H1 (cell line): ENCODE data around the gene CUL2. TPM values are rescaled to one million over a fixed set of nuclear protein-coding genes. Genes with fewer than 3 reads are reported as not detected.

Experiments used
- CTCF ChIA-PET: fragments of 300-600 bp; sonication (Branson Sonifier 250); formaldehyde crosslinking; loops from one replicate; lab custom pipeline; 2021; ENCODE audit not compliant: partially characterized antibody; lab: Charles Lee
- POLR2A ChIA-PET: fragments of 300-600 bp; sonication (Branson Sonifier 250); formaldehyde crosslinking; loops from one replicate; lab custom pipeline; 2021; ENCODE audit warnings: inconsistent platforms; ENCODE audit not compliant: partially characterized antibody; lab: Charles Lee
- DNase-seq, 2 experiments: peaks; one replicate each; pipeline versions ENCODE4 v3.0.0 to v3.0.0-alpha.2; 2010 to 2022; ENCODE audit warnings: low spot score in 2 of 2, low read depth in 1 of 2, mixed read lengths in 1 of 2
- FAIRE-seq: peaks from 2 replicates; lab custom pipeline; 2011; peaks lifted over from hg19 to GRCh38; lab: Jason Lieb, UNC
- H2AFZ ChIP-seq: 2 replicates; pipeline ENCODE4 v1.8.1; 2012; ENCODE audit warnings: low read length, inconsistent platforms
- H2AK5ac ChIP-seq: 2 replicates; pipeline ENCODE4 v1.6.1; 2013; ENCODE audit warnings: low read depth, low read length
- H2BK120ac ChIP-seq: replicated peaks from 2 replicates; pipeline ENCODE3; 2013; ENCODE audit warnings: low read depth, low read length, inconsistent platforms
- H2BK12ac ChIP-seq: 2 replicates; pipeline ENCODE4 v1.6.1; 2013; ENCODE audit warnings: low read depth, low read length
- H2BK15ac ChIP-seq: 2 replicates; pipeline ENCODE4 v1.6.1; 2013; ENCODE audit warnings: low read length
- H2BK20ac ChIP-seq: 2 replicates; pipeline ENCODE4 v1.6.1; 2013; ENCODE audit warnings: low read length
- H2BK5ac ChIP-seq: 2 replicates; pipeline ENCODE4 v1.6.1; 2013; ENCODE audit warnings: low read depth, low read length
- H3K14ac ChIP-seq: 2 replicates; pipeline ENCODE4 v1.6.1; 2013; ENCODE audit warnings: inconsistent platforms; ENCODE audit not compliant: insufficient read length
- H3K18ac ChIP-seq: 2 replicates; pipeline ENCODE4 v1.6.1; 2013; ENCODE audit warnings: low read length; ENCODE audit errors: extremely low read depth
- H3K23ac ChIP-seq: 2 replicates; pipeline ENCODE4 v1.6.1; 2013; ENCODE audit warnings: inconsistent platforms; ENCODE audit not compliant: insufficient read length
- H3K23me2 ChIP-seq: 2 replicates; pipeline ENCODE4 v1.6.1; 2013; ENCODE audit warnings: low read depth, low read length
- H3K27ac ChIP-seq: 2 replicates; pipeline ENCODE4 v1.6.1; 2011; ENCODE audit warnings: low read depth, low read length, inconsistent platforms
- H3K27me3 ChIP-seq, 4 experiments: replicated peaks in 1 of 4; 1 replicate in 1 of 4; 2 replicates in 3 of 4; pipeline versions ENCODE4 v1.6.1 to v1.8.1; 2011 to 2013; ENCODE audit warnings: low read length in 3 of 4, mild to moderate bottlenecking in 3 of 4, inconsistent platforms in 2 of 4, mixed read lengths in 2 of 4, moderate library complexity in 1 of 4; ENCODE audit not compliant: control insufficient read depth in 3 of 4, insufficient read depth in 3 of 4; ENCODE audit errors: extremely low read depth in 1 of 4
- H3K36me3 ChIP-seq, 4 experiments: 2 replicates each; pipeline versions ENCODE4 v1.6.1 to v1.8.1; 2011 to 2013; ENCODE audit warnings: mild to moderate bottlenecking in 4 of 4, low read length in 3 of 4, moderate library complexity in 2 of 4, control low read depth in 1 of 4, inconsistent platforms in 1 of 4; ENCODE audit not compliant: insufficient read depth in 4 of 4, control insufficient read depth in 2 of 4
- H3K4ac ChIP-seq: replicated peaks from 2 replicates; pipeline ENCODE3; 2013; ENCODE audit warnings: low read length, low read depth, mixed read lengths, inconsistent platforms; ENCODE audit not compliant: insufficient read length
- H3K4me1 ChIP-seq, 4 experiments: replicated peaks in 1 of 4; 1 replicate in 1 of 4; 2 replicates in 3 of 4; pipeline versions ENCODE4 v1.6.1 to v1.8.1; 2011 to 2013; ENCODE audit warnings: low read length in 3 of 4, inconsistent platforms in 2 of 4, mixed read lengths in 1 of 4; ENCODE audit not compliant: insufficient read depth in 4 of 4, control insufficient read depth in 3 of 4
- H3K4me2 ChIP-seq, 2 experiments: 2 replicates each; pipeline versions ENCODE4 v1.6.1 to v1.8.1; 2011 to 2013; ENCODE audit warnings: low read depth in 2 of 2, low read length in 2 of 2, control low read depth in 1 of 2, inconsistent platforms in 1 of 2, mild to moderate bottlenecking in 1 of 2; ENCODE audit not compliant: insufficient read depth in 1 of 2
- H3K4me3 ChIP-seq, 4 experiments: fragments of 200-600, 300-600 bp in 1 of 4; sonication (generic), shearing (Covaris generic), sonication (Bioruptor Twin) in 1 of 4; 2 replicates each; pipeline versions ENCODE4 v1.5.1 to v1.8.1; 2011 to 2016; ENCODE audit warnings: low read length in 4 of 4, low read depth in 3 of 4, control low read depth in 2 of 4, inconsistent platforms in 2 of 4, mild to moderate bottlenecking in 2 of 4, mixed read lengths in 1 of 4, moderate library complexity in 1 of 4; ENCODE audit not compliant: insufficient read depth in 2 of 4; ENCODE audit errors: extremely low read depth in 1 of 4
- H3K56ac ChIP-seq: replicated peaks from 2 replicates; pipeline ENCODE3; 2013; ENCODE audit warnings: low read depth, mild to moderate bottlenecking, mixed read lengths, low read length, inconsistent platforms; ENCODE audit not compliant: insufficient read length
- H3K79me1 ChIP-seq: 2 replicates; pipeline ENCODE4 v1.6.1; 2013; ENCODE audit warnings: low read depth, low read length, control low read depth
- H3K79me2 ChIP-seq, 2 experiments: 2 replicates each; pipeline versions ENCODE4 v1.6.1 to v1.8.1; 2012 to 2013; ENCODE audit warnings: low read length in 2 of 2, mild to moderate bottlenecking in 2 of 2, inconsistent platforms in 1 of 2; ENCODE audit not compliant: insufficient read depth in 2 of 2, control insufficient read depth in 1 of 2
- H3K9ac ChIP-seq, 4 experiments: replicated peaks in 1 of 4; 1 replicate in 1 of 4; 2 replicates in 3 of 4; pipeline versions ENCODE4 v1.6.1 to v1.8.1; 2011 to 2013; ENCODE audit warnings: low read depth in 3 of 4, low read length in 3 of 4, control low read depth in 2 of 4, mild to moderate bottlenecking in 2 of 4, moderate library complexity in 2 of 4, inconsistent platforms in 1 of 4; ENCODE audit errors: extremely low read depth in 1 of 4
- H3K9me3 ChIP-seq, 2 experiments: 2 replicates each; pipeline versions ENCODE4 v1.6.1 to v1.8.1; 2012 to 2013; ENCODE audit warnings: mild to moderate bottlenecking in 2 of 2, moderate library complexity in 2 of 2, control low read depth in 1 of 2, inconsistent platforms in 1 of 2, low read depth in 1 of 2, low read length in 1 of 2, mixed read lengths in 1 of 2; ENCODE audit not compliant: insufficient read depth in 2 of 2
- H4K20me1 ChIP-seq, 2 experiments: replicated peaks in 1 of 2; 2 replicates each; pipeline versions ENCODE3 to v1.8.1; 2011 to 2013; ENCODE audit warnings: inconsistent platforms in 2 of 2, low read length in 2 of 2, mild to moderate bottlenecking in 1 of 2; ENCODE audit not compliant: insufficient read depth in 2 of 2, control insufficient read depth in 1 of 2
- H4K5ac ChIP-seq: 2 replicates; pipeline ENCODE4 v1.6.1; 2013; ENCODE audit warnings: low read length, low read depth, mixed read lengths, inconsistent platforms; ENCODE audit not compliant: insufficient read length
- H4K8ac ChIP-seq: 2 replicates; pipeline ENCODE4 v1.8.0; 2013; ENCODE audit warnings: mild to moderate bottlenecking, moderate library complexity, low read length, inconsistent platforms; ENCODE audit not compliant: insufficient read depth; ENCODE audit errors: extremely low read depth
- H4K91ac ChIP-seq: replicated peaks from 2 replicates; pipeline ENCODE3; 2013; ENCODE audit warnings: low read length, mixed read lengths, inconsistent platforms; ENCODE audit not compliant: insufficient read length
- ASH2L ChIP-seq: fragments of 200-600, 300-600 bp; sonication (generic); IDR thresholded peaks from one replicate; pipeline ENCODE4 v1.7.1; 2017; ENCODE audit warnings: low read length
- CREB1 ChIP-seq: IDR thresholded peaks from 2 replicates; pipeline ENCODE4 v1.6.1; 2012; ENCODE audit warnings: inconsistent platforms
- HDAC6 ChIP-seq: IDR thresholded peaks from one replicate; pipeline ENCODE4 v1.7.1; 2012; ENCODE audit warnings: low read depth, mild to moderate bottlenecking, inconsistent platforms, low read length, moderate library complexity
- KDM1A ChIP-seq: fragments of 200-600, 300-600 bp; sonication (generic); IDR thresholded peaks from 2 replicates; pipeline ENCODE4 v1.7.1; 2016; ENCODE audit warnings: mild to moderate bottlenecking, low read length, borderline replicate concordance
- MAFK ChIP-seq: IDR thresholded peaks from 2 replicates; pipeline ENCODE4 v1.6.1; 2012; ENCODE audit warnings: low read depth, mild to moderate bottlenecking, improper control_type of control experiment, low read length
- NRF1 ChIP-seq: IDR thresholded peaks from 2 replicates; pipeline ENCODE4 v1.6.1; 2011; ENCODE audit warnings: mild to moderate bottlenecking, low read depth, low read length, improper control_type of control experiment
- SIRT6 ChIP-seq: IDR thresholded peaks from one replicate; pipeline ENCODE4 v1.7.1; 2012; ENCODE audit warnings: low read length, inconsistent platforms
- SP1 ChIP-seq: IDR thresholded peaks from 2 replicates; pipeline ENCODE4 v1.6.1; 2011; ENCODE audit warnings: low read depth, low read length
- SP2 ChIP-seq: IDR thresholded peaks from 2 replicates; pipeline ENCODE4 v1.6.1; 2012; ENCODE audit warnings: mild to moderate bottlenecking, low read length, inconsistent platforms
- TCF12 ChIP-seq: IDR thresholded peaks from 2 replicates; pipeline ENCODE4 v1.6.1; 2011; ENCODE audit warnings: low read depth, mild to moderate bottlenecking, low read length
- YY1 ChIP-seq: IDR thresholded peaks from 2 replicates; pipeline ENCODE4 v1.6.1; 2011; ENCODE audit warnings: low read depth, mild to moderate bottlenecking, low read length
- WGBS, 2 experiments: shearing (Covaris generic) in 1 of 2; methylation state at CpG; one replicate each; pipeline versions ENCODE4 v1.1.6 to v1.1.7; 2013 to 2015; ENCODE audit warnings: low lambda C conversion rate in 2 of 2, mixed read lengths in 2 of 2, inconsistent platforms in 1 of 2, low coverage in 1 of 2, missing lambda C conversion rate in 1 of 2; ENCODE audit not compliant: insufficient replicate concordance in 2 of 2, insufficient coverage in 1 of 2, insufficient read length in 1 of 2; ENCODE audit errors: extremely low coverage in 1 of 2, missing lambda C conversion rate in 1 of 2; 5-methylcytosine and 5-hydroxymethylcytosine counted together
- polyA plus RNA-seq, 7 experiments: library from polyadenylated mRNA; depleted of rRNA in 3 of 7; stranded (reverse) in 5 of 7; unstranded in 2 of 7; fragments of >200 nt in 5 of 7; fragments of 200-250 nt in 2 of 7; gene quantifications; 1 replicate in 5 of 7; 2 replicates in 1 of 7; 4 replicates in 1 of 7; pipeline versions ENCODE4 v1.2.1 to v1.2.3, GENCODE V29; 2011 to 2013; ENCODE audit warnings: missing spikeins in 2 of 7, mixed read lengths in 2 of 7
- total RNA-seq: library from RNA; stranded (reverse); fragmentation: NEBNext Ultra II Directional; extraction: Animal tissue kit (Norgen Biotek cat#: 25700); gene quantifications from 2 replicates; pipeline ENCODE4 v1.2.1, GENCODE V29; 2021
- TF ChIP-seq, protein P1 (sequence below): IDR thresholded peaks from 2 replicates; pipeline ENCODE4 v1.6.1; 2012; ENCODE audit warnings: low read length, inconsistent platforms

CUL2 gene
- total and polyA plus RNA-seq, 2 of the 8 experiments (the other 6 are each of a cell fraction or from before 2014, with no cell fraction given), result 10.2 to 43.1 TPM

DNA sequence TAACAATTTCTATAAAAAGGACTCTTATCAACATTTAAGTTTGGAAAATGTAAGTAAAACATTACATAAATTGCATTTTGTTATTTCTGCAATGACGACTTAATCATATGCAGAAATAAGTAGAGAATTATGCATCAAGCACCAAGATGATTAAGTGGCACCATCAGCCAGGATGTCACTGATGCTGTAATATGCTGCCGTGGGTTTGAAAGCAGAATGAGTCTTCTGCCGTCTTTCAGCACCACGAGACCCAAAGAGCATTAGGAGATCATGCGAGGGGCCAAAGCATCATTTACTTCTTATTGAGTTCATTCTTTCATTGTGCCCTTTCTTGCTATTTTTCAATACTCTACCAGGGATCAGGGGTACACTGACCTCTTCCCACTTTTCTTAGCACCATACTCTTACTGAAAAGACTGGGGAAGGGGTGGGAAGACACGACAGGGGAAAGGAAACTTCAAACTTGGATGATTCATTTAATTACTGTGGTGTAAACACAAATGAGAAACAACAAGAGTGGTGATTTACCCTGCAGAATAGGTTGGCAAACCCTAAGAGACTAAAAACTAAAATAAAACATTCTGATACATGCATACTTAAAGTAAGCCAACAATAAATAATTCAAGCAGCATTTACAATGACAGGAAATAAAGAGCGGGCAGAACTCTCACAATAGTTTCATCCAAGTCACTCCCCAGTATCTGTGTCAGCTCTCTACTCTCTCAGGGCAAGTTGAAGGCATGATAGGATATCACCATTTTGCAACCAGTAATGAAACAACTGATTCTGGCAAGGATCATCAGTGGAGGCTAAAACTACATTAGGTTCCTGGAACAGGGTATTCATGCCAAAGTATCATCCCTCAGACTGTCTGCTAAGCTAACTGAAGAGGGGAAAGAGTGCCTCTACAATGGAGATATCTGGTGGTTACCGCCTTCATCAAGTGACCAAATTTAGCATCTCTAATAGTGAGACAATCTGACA lies 70.8 kb downstream of the CUL2 start:
- H4K20me1 ChIP-seq, result no peaks in the 10 kb centered on the region
- H3K14ac ChIP-seq, result no peak overlapping the region
- H2AK5ac ChIP-seq, result no peak overlapping the region
- H3K23me2 ChIP-seq, result no peaks in the 10 kb centered on the region
- no peaks in the 10 kb centered on the region for H3K79me1 ChIP-seq
- H2AFZ ChIP-seq, result no peak overlapping the region
- ChIA-PET CTCF (no interaction called here), POLR2A (no interaction called here)
- H3K9me3 ChIP-seq, result no peaks in the 10 kb centered on the region
- H3K9ac ChIP-seq, result no peak overlapping the region
- H3K36me3 ChIP-seq, result peaks cover 0 to 1% (median 0%) of the 10 kb centered on the region in 4 experiments; a peak in 2 of 8 replicates
- no peak overlapping the region for H4K5ac ChIP-seq
- no peak overlapping the region for H2BK5ac ChIP-seq
- no peak overlapping the region for H3K4me3 ChIP-seq
- H3K4ac ChIP-seq, result no peak overlapping the region
- H3K18ac ChIP-seq, result no peak overlapping the region
- H2BK15ac ChIP-seq, result no peak overlapping the region
- no peaks in the 10 kb centered on the region for H3K27me3 ChIP-seq
- H3K79me2 ChIP-seq, result no peaks in the 10 kb centered on the region
- 91% methylated on average over 8 of the region's 8 CpGs; no CpG with 5 or more reads in 1 of the 2 experiments for WGBS, 2 experiments
- no peak for FAIRE-seq
- H4K8ac ChIP-seq, result no peak overlapping the region
- H3K4me2 ChIP-seq, result no peak overlapping the region
- no peak overlapping the region for H2BK12ac ChIP-seq
- H4K91ac ChIP-seq, result no peak overlapping the region
- no peak overlapping the region for H3K23ac ChIP-seq
- H3K4me1 ChIP-seq, result no peaks in the 10 kb centered on the region
- H3K27ac ChIP-seq, result no peak overlapping the region
- H2BK20ac ChIP-seq, result no peak overlapping the region
- no peak overlapping the region for H2BK120ac ChIP-seq
- H3K56ac ChIP-seq, result no peak overlapping the region
- no peak for DNase-seq
- TF ChIP-seq, protein P1, sequence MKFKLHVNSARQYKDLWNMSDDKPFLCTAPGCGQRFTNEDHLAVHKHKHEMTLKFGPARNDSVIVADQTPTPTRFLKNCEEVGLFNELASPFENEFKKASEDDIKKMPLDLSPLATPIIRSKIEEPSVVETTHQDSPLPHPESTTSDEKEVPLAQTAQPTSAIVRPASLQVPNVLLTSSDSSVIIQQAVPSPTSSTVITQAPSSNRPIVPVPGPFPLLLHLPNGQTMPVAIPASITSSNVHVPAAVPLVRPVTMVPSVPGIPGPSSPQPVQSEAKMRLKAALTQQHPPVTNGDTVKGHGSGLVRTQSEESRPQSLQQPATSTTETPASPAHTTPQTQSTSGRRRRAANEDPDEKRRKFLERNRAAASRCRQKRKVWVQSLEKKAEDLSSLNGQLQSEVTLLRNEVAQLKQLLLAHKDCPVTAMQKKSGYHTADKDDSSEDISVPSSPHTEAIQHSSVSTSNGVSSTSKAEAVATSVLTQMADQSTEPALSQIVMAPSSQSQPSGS, result no peak
- TF ChIP-seq YY1 (no peak), KDM1A (no peak), NRF1 (no peak), ASH2L (no peak), HDAC6 (no peak), SP1 (no peak), SP2 (no peak), MAFK (no peak), SIRT6 (no peak), TCF12 (no peak), CREB1 (no peak)
